IPS DF 19.7 (cell line): ENCODE data around the gene SAG.
"Not testable (repeated sequence)": the region's sequence is repeated elsewhere in the genome, so short reads cannot be mapped to it uniquely, and the experiment has no call there.

Experiments
- DNase-seq: peaks from one replicate; pipeline ENCODE4 v3.0.0-alpha.2; 2013; ENCODE audit warnings: low read depth, low spot score

Gene SAG

DNA sequence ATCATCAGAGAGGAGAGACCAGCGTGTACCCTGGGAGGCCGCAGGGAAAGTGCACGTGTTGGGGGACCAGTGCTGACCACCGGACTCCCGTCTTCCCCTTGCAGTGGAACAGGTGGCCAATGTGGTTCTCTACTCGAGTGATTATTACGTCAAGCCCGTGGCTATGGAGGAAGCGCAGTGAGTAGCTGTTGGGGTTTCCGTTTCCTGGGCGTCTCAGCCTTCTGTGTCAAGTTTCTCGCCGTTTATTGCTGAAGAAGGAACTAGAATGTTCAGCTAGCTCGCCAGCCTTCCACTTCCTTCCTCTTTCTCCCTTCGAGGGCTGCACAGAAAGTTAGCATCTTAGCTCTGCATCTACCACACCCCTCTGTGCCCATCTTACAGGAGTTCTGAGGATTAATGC is 23.9 kb downstream of the SAG start:
- no peak for DNase-seq

- no peak for DNase-seq
These were observed 24.5 kb downstream of the SAG start for GRCh38 chr2:233332125-233332524.

GRCh38 chr2:233334915-233335314 is 27.3 kb downstream of the SAG start:
- no peak for DNase-seq

- not testable (repeated sequence) for DNase-seq
These were observed 28.5 kb downstream of the SAG start for GRCh38 chr2:233336091-233336490.

DNA sequence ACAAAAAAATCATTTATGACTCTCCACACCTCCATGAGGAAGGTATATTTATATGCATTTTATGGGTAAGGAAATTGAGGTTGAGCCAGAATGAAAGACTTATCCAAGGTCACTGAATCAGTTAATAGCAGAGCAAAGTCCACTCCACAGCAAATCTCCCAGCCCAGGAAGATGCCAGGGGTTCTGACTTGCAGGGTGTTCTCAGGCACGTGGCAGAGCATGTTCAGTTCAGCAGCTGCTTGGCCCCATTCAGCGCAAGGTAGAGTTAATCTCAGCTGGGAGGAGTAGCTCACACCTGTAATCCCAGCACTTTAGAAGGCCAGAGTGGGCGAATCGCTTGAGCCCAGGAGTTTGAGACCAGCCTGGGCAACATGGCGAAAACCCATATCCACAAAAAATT is 28.9 kb downstream of the SAG start:
- DNase-seq: no peak

DNA sequence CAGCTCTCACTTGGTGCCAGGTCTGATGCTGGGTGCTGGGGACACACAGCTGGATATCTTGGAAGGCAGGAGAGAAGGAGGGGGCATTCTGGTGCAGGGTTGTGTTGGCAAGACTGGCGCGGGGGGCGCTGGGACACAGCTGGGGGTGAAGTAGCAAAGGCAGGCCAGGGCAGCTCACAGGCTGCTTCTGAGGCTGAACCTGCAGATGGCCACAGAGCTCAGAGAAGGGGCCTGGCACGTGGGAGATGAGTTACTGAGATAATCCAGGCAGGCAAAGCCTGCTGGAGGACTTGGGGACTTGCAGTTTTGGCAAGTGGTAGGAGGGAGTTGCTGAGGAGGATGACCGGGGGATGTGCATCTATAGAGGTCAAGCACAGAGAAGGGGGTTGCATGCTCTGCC is 30.4 kb downstream of the SAG start:
- DNase-seq: no peak

DNA sequence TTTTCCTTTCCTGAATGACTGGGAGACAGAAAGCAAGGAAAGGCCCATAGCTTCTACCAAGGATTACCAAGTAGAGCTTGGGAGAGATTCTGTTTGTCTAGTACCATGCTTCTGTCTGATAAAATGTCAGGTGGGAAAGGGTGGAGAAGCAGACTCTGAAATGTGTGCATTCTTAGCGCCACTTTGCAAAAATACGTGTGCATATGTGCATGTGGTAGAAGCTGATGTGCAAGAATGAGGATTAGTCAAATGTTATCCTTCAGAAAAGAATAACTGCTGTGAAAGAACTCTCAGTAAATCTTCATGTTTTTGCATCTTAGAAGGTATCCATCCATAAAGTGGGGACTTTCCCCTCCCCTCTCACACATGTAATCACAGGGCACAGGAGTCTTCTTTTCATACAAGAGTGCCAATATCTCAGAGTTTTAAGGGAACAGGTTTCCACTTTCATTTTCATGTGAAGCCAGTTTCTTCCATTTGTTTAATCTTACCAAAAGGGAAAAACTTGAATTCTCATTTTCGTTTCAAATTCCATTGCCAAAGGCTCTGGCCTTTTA is 31.3 kb downstream of the SAG start:
- DNase-seq: no peak

GRCh38 chr2:233339427-233339826 is 31.8 kb downstream of the SAG start:
- no peak for DNase-seq

DNA sequence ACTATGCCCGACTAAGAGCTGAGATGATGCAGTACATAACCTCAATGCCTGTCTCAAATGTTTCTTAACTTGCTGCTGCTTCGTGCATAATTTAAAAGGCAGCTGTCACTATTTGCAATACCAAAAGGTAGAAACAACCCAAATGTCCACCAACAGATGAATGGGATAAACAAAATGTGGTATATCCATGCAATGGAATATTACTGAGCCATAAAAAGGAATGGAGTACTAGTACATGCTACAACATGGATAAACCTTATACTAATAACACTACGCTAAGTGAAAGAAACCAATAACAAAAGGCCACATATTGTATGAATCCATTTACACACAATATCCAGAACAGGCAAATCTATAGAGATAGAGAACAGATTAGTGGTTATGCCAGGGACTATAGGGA is 33.7 kb downstream of the SAG start:
- no peak for DNase-seq

DNA sequence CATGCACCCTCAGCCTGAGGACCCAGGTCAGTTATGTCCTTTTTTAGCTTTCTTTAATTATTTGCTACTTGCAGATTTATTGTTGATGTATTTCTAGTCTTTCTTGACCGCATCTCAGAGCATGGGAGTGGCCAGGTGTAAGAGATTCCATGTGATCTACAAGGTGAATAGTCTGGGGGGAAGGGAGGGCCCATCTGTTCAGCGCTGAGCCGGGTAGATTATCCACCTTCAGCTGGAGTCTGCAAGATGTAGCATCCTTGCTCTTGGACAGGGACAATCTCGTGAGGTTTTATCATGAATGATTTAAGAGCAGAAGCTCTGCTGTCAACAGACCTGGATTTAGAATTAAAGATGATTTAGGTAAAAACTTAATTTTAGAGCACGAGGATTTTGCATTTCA is 34.7 kb downstream of the SAG start:
- no peak for DNase-seq

DNA sequence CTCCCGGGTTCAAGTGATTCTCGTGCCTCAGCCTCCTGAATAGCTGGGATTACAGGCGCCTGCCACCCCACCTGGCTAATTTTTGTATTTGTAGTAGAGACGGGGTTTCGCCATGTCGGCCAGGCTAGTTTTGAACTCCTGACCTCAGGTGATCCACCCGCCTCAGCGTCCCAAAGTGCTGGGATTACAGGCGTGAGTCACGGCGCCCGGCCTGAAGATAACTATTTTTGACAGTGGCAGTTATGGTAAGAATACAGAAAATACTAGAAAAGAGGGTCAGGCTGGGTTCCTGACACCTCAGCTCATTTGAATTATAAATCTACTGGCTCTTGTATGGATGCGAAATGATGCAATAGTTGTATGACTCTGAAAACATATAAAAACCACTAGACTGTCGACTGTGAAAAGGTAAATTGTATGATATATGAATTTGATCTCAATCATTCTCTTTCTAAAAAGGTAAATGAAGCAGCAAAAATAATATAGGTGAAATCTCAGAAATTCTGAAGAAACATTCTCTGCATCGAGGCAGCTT is 35.6 kb downstream of the SAG start:
- DNase-seq: no peak

DNA sequence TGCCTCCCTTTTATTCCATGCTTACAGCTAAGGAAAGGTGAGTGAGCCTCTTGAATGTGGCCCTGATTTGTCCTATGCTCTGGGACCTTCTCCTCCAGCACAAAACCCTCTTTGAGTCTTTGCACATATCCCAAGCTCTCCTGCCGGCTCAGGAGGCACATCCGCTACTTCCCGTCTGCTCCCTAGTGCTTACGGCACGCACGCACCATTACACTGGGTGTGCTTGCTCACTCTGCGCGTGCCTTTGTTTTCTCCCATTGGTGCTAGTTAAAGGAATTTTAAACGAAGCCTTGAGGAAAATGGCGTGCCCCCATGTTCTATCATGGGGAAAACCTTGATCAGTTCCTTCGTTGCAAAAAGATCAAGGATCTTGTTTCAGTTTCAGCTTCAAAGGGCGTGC is 38.8 kb downstream of the SAG start:
- DNase-seq: no peak

DNA sequence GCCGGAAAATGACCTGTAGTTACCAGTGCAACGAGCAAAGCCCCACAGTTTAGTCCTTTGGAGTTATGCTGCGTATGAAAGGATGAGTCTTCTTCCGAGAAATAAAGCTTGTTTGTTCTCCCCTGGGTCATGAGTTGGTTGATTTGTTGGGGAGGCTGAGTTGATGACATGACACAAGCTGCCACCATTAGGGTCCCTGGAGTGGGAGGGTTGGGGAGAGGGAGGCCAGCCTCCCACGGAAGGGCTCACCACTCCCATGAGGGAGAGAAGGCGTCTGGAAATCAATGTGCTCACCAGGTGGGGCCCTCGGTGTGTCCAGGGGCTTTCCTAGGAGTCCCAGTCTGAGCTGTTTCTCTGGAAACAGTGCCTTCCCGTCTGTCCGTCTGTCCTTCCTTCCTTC is 39.3 kb downstream of the SAG start:
- no peak for DNase-seq

DNA sequence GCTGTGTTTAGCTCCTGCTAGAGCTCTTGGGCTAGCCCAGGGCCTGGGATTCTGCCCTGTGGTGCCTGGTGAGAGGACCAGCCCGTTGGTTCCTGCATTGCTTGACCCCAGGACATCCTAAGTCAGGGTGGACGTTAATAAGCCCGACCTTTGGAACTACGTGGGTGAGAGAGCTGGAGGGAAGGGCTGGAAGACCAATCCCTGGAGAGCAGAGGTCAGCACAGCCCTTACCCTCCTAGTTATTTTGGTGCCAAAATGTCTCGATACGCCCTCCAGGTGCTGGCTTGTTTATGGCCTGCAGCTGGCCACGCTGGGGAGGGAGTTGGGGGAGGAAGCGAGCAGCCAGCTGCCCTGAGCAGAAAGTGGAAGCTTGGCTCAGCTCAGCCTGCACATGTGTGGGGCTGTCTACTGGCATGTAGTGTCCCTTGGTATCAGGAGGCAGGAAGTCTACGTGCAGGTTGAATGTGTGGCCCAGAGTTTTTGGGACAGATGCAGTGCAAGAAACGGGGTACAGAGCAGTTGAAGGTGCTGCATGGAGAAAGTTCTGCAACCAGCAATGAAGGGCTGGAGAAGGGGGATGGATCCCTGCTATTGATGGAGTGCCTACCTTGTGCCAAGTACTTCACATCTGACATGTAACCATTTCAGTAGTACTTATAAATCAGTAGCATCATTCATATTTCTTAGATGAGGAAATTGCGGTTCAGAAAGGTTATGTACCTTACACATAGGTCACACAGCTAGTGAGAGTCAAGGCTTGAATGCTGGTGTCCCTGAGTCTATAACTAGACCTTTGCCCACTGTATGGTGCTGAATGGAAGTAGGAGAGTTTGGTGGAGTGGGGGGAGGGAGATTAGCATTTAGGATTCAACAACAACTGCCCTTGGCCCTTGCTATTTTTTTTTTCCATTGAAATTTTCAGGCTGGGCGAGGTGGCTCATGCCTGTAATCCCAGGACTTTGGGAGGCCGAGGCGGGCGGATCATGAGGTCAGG is 41.7 kb downstream of the SAG start:
- no peak for DNase-seq

GRCh38 chr2:233350708-233351107 is 43.1 kb downstream of the SAG start:
- no peak for DNase-seq

DNA sequence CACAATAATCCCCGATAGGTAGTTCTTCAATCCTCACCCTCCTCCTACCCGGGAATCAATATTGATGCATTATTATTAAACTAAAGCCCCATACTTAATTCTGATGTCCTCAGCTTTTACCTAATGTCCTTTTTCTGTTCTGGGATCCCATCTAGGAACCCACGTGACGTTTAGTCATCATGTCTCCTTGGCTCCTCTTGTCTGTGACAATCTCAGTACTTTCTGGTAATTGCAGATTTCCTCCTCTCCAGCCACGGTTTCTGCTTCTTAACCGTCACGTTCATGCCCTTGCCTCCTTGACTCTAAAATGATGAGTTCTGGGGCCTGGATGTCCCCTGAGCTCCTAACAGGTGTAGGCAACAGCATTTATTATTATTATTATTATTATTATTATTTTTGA is 43.8 kb downstream of the SAG start:
- DNase-seq: no peak

- no peak for DNase-seq
These were observed 44.7 kb downstream of the SAG start for GRCh38 chr2:233352141-233352842.

- no peak for DNase-seq
These were observed 45.6 kb downstream of the SAG start for GRCh38 chr2:233353101-233353768.

DNA sequence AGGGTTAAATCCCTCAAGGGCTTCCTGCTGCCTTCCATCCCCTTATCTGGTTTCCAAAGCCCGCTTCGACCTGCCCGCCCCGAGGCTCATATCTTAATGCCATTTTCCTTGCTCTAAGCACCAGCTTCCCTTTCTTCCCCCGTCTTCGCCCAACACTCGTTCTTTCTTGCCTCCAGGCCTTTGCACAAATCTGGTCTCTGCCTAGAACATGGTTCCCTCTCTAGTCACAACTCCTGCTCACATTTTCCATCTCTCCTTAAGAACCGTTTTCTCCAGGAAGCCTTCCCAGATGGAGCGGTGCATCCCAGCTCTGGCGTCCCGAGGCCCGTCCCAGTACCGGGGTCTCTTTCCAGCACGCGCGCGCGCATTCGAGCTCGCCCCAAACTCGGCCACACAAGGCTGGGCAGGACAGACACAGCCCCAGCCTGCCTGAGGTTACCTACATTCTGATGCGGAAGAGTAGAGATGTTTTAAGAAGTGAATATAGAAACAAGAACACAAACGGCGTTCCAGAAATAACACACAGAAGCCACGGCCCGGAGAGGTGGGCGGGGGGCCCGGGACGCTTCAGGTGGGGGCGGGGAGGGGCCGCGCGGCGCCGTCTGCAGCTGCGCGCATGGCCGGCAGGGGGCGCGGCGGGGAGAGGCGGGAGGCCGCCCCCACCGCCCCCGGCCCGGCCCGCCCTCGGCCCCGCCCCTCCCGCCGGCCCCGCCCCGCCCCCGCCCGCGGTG is 46.3 kb downstream of the SAG start, which contains the start of gene DGKD:
Gene DGKD (plus strand): TSS at position 726 of the 731 bp plus-strand sequence. CDS start 25 bp downstream, outside the sequence.
- DNase-seq: no peak

- DNase-seq: no peak
These were observed 46.9 kb downstream of the SAG start for GRCh38 chr2:233354500-233354924.
